IMR-90 (cell line): Measurements from ENCODE around the gene RTP5. TPM values are rescaled to one million over a fixed set of nuclear protein-coding genes. Genes with fewer than 3 reads are reported as not detected.

ENCODE experiments used
- ATAC-seq: fragments of 200-7000 bp; cut with Tn5 transposase; 2 replicates; pipeline ENCODE4 v1.9.1; 2020; ENCODE audit warnings: low read depth, mild to moderate bottlenecking, moderate library complexity
- BruUV-seq: library from RNA; stranded (reverse); fragments of 400-500 nt; replicated peaks from 2 replicates; lab custom pipeline; 2021; lab: Mats Ljungman, UMichigan
- CTCF ChIA-PET: fragments of 300-600 bp; formaldehyde crosslinking; extraction: SDS; loops from one replicate; lab custom pipeline; 2021; ENCODE audit warnings: antibody characterized with exemption; lab: Yijun Ruan, JAX
- POLR2A ChIA-PET: fragments of 300-600 bp; sonication (Branson Sonifier 250); formaldehyde crosslinking; loops from one replicate; lab custom pipeline; 2022; ENCODE audit warnings: antibody characterized with exemption; ENCODE audit not compliant: unreplicated experiment; lab: Charles Lee
- DNase-seq: peaks from one replicate; pipeline ENCODE4 v3.0.0; 2013
- H2AFZ ChIP-seq: replicated peaks from 2 replicates; pipeline ENCODE3; 2013; ENCODE audit warnings: low read length, mild to moderate bottlenecking; ENCODE audit not compliant: poor library complexity
- H2AK5ac ChIP-seq: 2 replicates; pipeline ENCODE4 v1.6.1; 2013; ENCODE audit warnings: low read depth, low read length, inconsistent platforms
- H2AK9ac ChIP-seq: replicated peaks from 2 replicates; pipeline ENCODE3; 2013; ENCODE audit warnings: mild to moderate bottlenecking, low read depth, low read length, moderate library complexity; ENCODE audit not compliant: poor library complexity
- H2BK120ac ChIP-seq: 2 replicates; pipeline ENCODE4 v1.6.1; 2013; ENCODE audit warnings: low read depth, low read length, inconsistent platforms
- H2BK15ac ChIP-seq: 3 replicates; pipeline ENCODE4 v1.6.1; 2013; ENCODE audit warnings: low read depth, low read length, inconsistent platforms
- H2BK20ac ChIP-seq: 2 replicates; pipeline ENCODE4 v1.6.1; 2013; ENCODE audit warnings: low read depth, mild to moderate bottlenecking, inconsistent platforms, low read length, moderate library complexity
- H2BK5ac ChIP-seq: 2 replicates; pipeline ENCODE4 v1.6.1; 2013; ENCODE audit warnings: mild to moderate bottlenecking, low read depth, low read length, inconsistent platforms; ENCODE audit not compliant: poor library complexity, severe bottlenecking
- H3K14ac ChIP-seq: replicated peaks from 2 replicates; pipeline ENCODE4 v1.6.1; 2013; ENCODE audit warnings: low read depth, low read length, inconsistent platforms
- H3K18ac ChIP-seq: 2 replicates; pipeline ENCODE4 v1.6.1; 2013; ENCODE audit warnings: low read depth, low read length, control low read depth
- H3K23ac ChIP-seq: 2 replicates; pipeline ENCODE4 v1.6.1; 2013; ENCODE audit warnings: low read depth, low read length, inconsistent platforms
- H3K27ac ChIP-seq: 2 replicates; pipeline ENCODE4 v1.5.1; 2013; ENCODE audit warnings: mild to moderate bottlenecking, control low read depth, low read length; ENCODE audit not compliant: insufficient read depth
- H3K27me3 ChIP-seq: 2 replicates; pipeline ENCODE4 v1.6.1; 2013; ENCODE audit warnings: low read length; ENCODE audit not compliant: control insufficient read depth, insufficient read depth
- H3K36me3 ChIP-seq: 2 replicates; pipeline ENCODE4 v1.6.1; 2013; ENCODE audit warnings: low read length, mixed read lengths; ENCODE audit not compliant: control insufficient read depth, insufficient read depth
- H3K4ac ChIP-seq: 2 replicates; pipeline ENCODE4 v1.6.1; 2013; ENCODE audit warnings: low read depth, low read length, inconsistent platforms
- H3K4me1 ChIP-seq: 2 replicates; pipeline ENCODE4 v1.6.1; 2013; ENCODE audit warnings: low read length, mixed read lengths; ENCODE audit not compliant: control insufficient read depth, insufficient read depth
- H3K4me2 ChIP-seq: 2 replicates; pipeline ENCODE4 v1.6.1; 2013; ENCODE audit warnings: low read depth, mild to moderate bottlenecking, control low read depth, low read length, moderate library complexity
- H3K4me3 ChIP-seq: 2 replicates; pipeline ENCODE4 v1.5.1; 2013; ENCODE audit warnings: low read depth, mild to moderate bottlenecking, control low read depth, low read length, moderate library complexity; ENCODE audit not compliant: insufficient read depth
- H3K56ac ChIP-seq: 2 replicates; pipeline ENCODE4 v1.6.1; 2013; ENCODE audit warnings: low read length, inconsistent platforms; ENCODE audit not compliant: insufficient read depth; ENCODE audit errors: extremely low read depth
- H3K79me1 ChIP-seq, 2 experiments: 2 replicates each; pipeline ENCODE4 v1.6.1; 2013; ENCODE audit warnings: low read length in 2 of 2, inconsistent platforms in 1 of 2, low read depth in 1 of 2
- H3K9ac ChIP-seq: 2 replicates; pipeline ENCODE4 v1.6.1; 2013; ENCODE audit warnings: low read depth, low read length, control low read depth
- H3K9me1 ChIP-seq: 2 replicates; pipeline ENCODE4 v1.6.1; 2013; ENCODE audit warnings: low read length, inconsistent platforms; ENCODE audit not compliant: insufficient read depth
- H3K9me3 ChIP-seq: 2 replicates; pipeline ENCODE4 v1.6.1; 2013; ENCODE audit warnings: low read length; ENCODE audit not compliant: control insufficient read depth, insufficient read depth
- H4K20me1 ChIP-seq: 2 replicates; pipeline ENCODE4 v1.6.1; 2013; ENCODE audit warnings: low read length, inconsistent platforms; ENCODE audit not compliant: insufficient read depth
- H4K5ac ChIP-seq: 2 replicates; pipeline ENCODE4 v1.6.1; 2013; ENCODE audit warnings: mild to moderate bottlenecking, low read depth, low read length, control low read depth
- H4K8ac ChIP-seq, 2 experiments: 2 replicates each; pipeline ENCODE4 v1.6.1; 2013; ENCODE audit warnings: low read depth in 2 of 2, low read length in 2 of 2, control low read depth in 1 of 2, inconsistent platforms in 1 of 2
- H4K91ac ChIP-seq: 2 replicates; pipeline ENCODE4 v1.6.1; 2013; ENCODE audit warnings: low read depth, low read length, inconsistent platforms; ENCODE audit not compliant: insufficient read depth
- ELK1 ChIP-seq: fragments of 150-350 bp; IDR thresholded peaks from 2 replicates; pipeline ENCODE4 v1.6.1; 2016; ENCODE audit warnings: low read depth, mild to moderate bottlenecking, low read length, moderate library complexity, borderline replicate concordance
- MAFK ChIP-seq: IDR thresholded peaks from 2 replicates; pipeline ENCODE4 v1.6.1; 2012; ENCODE audit warnings: low read depth, low read length, improper control_type of control experiment
- RAD21 ChIP-seq: IDR thresholded peaks from 2 replicates; pipeline ENCODE4 v1.6.1; 2012; ENCODE audit warnings: low read length, improper control_type of control experiment
- WGBS, 2 experiments: methylation state at CpG; one replicate each; pipeline versions ENCODE4 v1.1.5 to v1.1.7; 2013; ENCODE audit warnings: missing lambda C conversion rate in 2 of 2; ENCODE audit not compliant: insufficient read length in 1 of 2; ENCODE audit errors: extremely low coverage in 2 of 2; 5-methylcytosine and 5-hydroxymethylcytosine counted together
- dilution Hi-C: fragments of 300-500 bp; cut with HindIII; formaldehyde crosslinking; loops from one replicate; pipeline ENCODE4 v1.14.3; 2018; ENCODE audit warnings: low sequenced_read_pairs; ENCODE audit not compliant: unreplicated experiment
- in situ Hi-C: fragments of 300-500 bp; cut with MboI; formaldehyde crosslinking; loops from 3 replicates; pipeline ENCODE4 v1.14.3; 2019; ENCODE audit warnings: low sequenced_read_pairs, inconsistent platforms, mixed read lengths
- intact Hi-C: fragments of 100-400 bp; cut with micrococcal nuclease; formaldehyde crosslinking; loops from 2 replicates; pipeline ENCODE4 v1.10.0; 2022
- polyA plus RNA-seq, 3 experiments: library from polyadenylated mRNA; depleted of rRNA; stranded (reverse); fragments of >200 nt; gene quantifications; 2 replicates each; pipeline ENCODE4 v1.2.3, GENCODE V29; 2012; ENCODE audit warnings: low replicate concordance in 1 of 3
- total RNA-seq: library from RNA; depleted of rRNA; stranded (reverse); fragments of >200 nt; gene quantifications from 2 replicates; pipeline ENCODE4 v1.2.3, GENCODE V29; 2012

The RTP5 gene
- total and polyA plus RNA-seq, 2 of the 4 experiments (the other 2 are of a cell fraction), result not detected

DNA sequence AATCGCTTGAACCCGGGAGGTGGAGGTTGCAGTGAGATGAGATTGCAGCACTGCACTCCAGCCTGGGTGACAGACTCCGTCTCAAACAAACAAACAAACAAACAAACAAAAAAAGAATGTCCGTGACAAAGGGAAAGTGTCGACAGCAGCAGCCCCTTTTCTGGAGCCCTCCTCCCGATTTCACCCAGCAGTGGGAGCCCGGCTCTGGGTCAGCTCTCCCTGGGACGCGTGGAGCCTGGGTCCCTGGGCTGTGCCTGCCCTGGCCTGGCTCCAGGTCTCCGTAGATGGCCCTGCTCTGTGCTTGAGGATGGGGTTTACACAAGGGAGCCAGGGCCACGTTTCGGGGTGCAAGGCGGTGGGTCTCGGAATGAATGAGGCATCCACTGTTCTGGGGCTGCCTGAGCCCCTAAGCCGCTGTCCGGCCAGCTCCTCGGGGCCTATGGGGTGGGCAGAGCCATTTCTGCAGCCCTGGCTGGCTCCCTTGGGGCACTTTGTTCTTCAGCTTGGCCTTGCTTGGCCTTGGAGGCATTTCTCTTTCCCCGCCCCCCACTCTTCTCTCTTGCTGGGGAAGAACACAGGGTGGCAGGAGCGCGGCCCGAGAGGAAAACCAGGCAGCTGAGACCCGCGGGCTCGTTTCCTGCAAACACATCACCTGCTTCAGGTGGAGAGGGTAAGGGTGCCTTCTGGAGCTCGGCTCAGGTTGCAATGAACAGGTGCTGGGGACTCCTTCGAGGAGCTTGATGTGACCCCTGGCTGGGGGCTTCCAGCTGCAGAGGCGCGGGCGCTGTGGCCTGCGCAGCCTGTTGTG is 29.1 kb downstream of the RTP5 start (continued):
- TF ChIP-seq MAFK, result no peak

DNA sequence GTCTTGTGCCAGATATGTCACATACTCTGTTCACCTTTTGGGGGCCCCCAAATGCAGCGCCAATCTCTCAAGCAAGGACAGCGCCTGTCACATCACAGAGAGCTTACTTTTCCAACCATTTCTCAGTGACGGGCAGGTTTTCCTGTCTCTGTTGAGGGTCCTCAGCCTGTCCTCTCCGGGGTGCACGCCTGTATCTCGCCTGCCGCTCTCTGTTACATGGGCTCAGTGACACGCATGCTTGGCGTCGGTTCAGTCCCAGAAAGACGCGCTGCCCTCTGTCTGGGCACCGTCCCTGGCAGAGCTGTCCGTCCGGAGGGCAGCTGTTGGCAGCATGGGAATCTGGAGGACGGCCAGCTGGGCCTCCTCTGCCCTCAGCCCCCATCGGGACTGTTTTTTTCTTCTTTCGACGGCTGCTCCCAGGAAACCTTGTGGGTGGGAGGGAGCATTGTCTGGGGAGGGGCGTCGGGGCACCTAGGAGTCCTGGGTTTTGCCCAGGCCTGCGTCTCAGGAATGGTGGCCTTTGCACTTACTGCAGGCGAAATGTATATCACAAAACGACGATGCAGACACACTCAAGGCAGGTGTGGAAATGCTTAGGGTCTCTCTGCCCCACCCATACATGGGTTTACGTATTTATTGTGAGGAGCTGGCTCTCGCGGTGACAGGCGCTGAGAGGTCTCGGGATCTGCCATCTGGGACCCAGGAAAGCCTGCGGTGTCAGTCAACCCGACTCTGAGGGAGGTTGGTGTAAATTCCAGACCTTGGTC is 30.9 kb downstream of the RTP5 start:
- intact Hi-C loops (no loop called here), in situ Hi-C loops (no loop called here), dilution Hi-C loops (no loop called here)
- no peak overlapping the region for H3K4me3 ChIP-seq
- no peak for ATAC-seq
- TF ChIP-seq ELK1, result no peak
- no peak for TF ChIP-seq RAD21
- TF ChIP-seq MAFK, result no peak
- WGBS, 2 experiments, result 75% methylated on average over 5 of the region's 32 CpGs; no CpG with 5 or more reads in 1 of the 2 experiments
- H3K79me1 ChIP-seq, result no peaks in the 10 kb centered on the region
- no peaks in the 10 kb centered on the region for H3K36me3 ChIP-seq
- H2AK9ac ChIP-seq, result no peak overlapping the region
- no peaks in the 10 kb centered on the region for H3K9me3 ChIP-seq
- BruUV-seq, result no TSS peak
- ChIA-PET CTCF (no interaction called here), POLR2A (no interaction called here)
- no peak overlapping the region for H2BK20ac ChIP-seq
- H4K20me1 ChIP-seq, result no peaks in the 10 kb centered on the region
- H3K4ac ChIP-seq, result no peak overlapping the region
- H2BK120ac ChIP-seq, result no peak overlapping the region
- H2BK15ac ChIP-seq, result no peak overlapping the region
- no peak overlapping the region for H4K91ac ChIP-seq
- no peaks in the 10 kb centered on the region for H3K9me1 ChIP-seq
- H3K4me2 ChIP-seq, result no peak overlapping the region
- no peak overlapping the region for H3K18ac ChIP-seq
- peaks cover 2% of the 10 kb centered on the region; the same call in 1 of the 2 replicates for H3K27me3 ChIP-seq
- no peak overlapping the region for H3K56ac ChIP-seq
- no peak overlapping the region for H3K14ac ChIP-seq
- no peaks in the 10 kb centered on the region; the same call in 1 of the 2 replicates for H3K4me1 ChIP-seq
- DNase-seq, result no peak
- H4K5ac ChIP-seq, result no peak overlapping the region
- no peak overlapping the region for H2AK5ac ChIP-seq
- no peak overlapping the region for H2AFZ ChIP-seq
- H4K8ac ChIP-seq, result no peak overlapping the region
- no peak overlapping the region for H3K23ac ChIP-seq
- no peak overlapping the region for H2BK5ac ChIP-seq
- no peak overlapping the region for H3K27ac ChIP-seq
- H3K9ac ChIP-seq, result no peak overlapping the region
